ENCODE data around the gene CCDC24.

CCDC24 gene

DNA sequence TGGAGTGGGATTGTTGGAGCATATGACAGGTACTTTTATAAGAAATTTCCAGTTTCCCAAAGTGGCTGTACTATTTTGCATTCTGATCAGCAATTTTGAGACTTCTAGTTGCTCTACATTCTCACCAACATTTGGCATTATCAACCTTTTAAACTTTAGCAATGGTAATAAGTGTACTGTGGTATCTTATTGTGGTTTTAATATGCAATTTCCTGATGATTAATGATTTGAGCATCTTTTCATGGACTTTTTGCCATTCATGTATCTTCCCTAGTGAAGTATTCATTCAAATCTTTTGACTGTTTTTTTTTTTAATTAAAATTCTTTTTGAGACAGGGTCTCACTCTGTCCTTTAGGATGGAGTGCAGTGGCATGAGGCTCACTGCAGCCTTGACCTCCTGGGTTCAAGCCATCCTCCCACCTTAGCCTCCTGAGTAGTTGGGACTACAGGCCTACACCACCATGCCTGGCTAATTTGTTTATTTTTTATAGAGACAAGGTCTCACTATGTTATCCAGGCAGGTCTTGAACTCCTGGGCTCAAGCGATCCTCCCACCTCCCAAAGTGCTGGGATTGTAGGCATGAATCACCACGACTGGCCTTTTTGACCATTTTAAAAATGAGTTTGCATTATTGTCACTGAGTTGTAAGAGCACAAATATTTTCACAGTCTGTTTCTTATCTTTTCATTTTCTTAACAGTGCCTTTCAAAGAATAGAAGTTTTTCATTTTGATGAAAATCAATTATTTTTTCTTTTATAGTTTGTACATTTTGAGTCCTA, 47.7 kb downstream of the CCDC24 start:
- DNase-seq (ENCODE audit: low read depth in 1 of 2, low spot score in 1 of 2), result no peak

DNA sequence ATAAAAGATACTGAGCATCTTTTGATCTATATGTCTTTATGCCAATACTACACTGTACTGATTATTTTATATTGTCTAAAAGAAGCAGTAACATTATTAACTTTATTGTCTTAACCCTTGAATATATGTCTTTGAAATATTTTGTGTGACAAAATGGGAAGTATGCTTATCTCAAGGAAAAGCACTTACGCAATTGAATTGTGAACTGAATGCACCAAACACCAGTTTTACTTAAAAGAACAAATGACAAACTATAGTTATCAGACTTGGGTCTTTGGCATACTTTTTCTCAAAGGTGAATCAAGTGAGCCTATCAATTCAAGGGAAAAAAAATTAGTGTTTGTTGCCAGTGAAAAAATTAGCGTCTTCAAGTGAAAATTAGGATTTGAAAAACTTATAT, 49.0 kb downstream of the CCDC24 start:
- DNase-seq (ENCODE audit: low read depth in 1 of 2, low spot score in 1 of 2), result no peak

DNA sequence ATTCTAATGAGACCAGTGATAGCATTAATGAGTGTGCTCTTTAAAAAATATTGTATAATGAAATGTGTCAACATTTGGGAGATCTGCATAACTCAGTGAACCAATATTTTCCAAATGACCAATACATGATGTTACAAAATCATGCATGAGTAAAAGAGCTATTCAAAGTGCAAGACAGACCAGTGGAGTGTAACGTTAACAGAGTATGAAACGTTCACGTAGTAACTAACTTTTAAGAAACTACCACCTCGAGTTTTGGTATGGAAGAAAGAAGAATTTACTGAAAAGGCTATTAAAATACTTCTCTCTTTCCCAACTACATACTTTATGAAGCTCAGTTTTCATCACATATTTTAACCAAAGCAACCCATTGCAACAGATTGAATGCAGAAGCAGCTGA, 49.4 kb downstream of the CCDC24 start:
- DNase-seq (ENCODE audit: low read depth in 1 of 2, low spot score in 1 of 2), result no peak

DNA sequence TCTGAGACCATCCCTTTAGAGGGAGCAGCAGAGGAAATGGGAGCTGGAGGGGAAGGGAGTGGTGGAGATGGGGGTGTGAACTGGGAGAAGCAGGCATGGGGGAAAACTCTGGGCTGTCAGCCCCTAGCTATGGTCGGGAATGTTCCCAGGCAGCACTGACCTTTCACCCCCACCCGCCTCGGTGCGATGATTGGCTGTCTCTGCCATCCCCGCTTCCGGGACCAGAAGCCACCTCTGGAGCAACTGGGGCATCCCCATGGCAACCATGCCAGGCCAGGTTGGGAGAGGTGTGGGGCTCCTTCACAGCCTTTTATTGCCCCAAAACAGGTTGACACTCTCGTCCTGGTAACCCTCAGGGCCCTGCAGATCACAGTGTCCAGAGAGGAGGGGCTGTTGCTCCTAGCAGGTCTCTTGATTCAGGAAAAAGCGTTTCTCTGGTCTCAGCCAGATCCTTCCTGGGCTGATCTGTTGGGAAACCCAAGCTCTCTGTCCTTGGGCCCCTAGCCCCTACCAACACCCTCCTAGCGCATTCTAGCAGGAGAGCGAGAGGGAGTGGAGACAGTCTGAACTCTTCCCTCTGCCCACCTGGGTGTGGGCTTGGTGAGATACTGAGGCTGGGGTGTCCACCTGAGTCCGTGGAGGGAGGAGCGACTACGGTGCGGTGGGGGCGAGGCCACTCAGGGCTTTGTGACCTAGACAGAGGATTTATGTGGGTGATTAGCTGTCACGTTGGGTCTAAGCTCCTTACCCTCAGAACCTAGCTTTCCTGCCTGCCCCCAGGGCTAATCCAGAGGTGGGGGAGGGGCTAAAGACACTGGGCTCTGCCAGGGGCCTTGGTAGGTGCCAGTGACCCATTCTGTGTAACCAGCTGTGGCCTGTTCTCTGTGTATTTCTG, 52.0 kb downstream of the CCDC24 start:
- no peak for DNase-seq (ENCODE audit: low read depth in 1 of 2, low spot score in 1 of 2)

DNA sequence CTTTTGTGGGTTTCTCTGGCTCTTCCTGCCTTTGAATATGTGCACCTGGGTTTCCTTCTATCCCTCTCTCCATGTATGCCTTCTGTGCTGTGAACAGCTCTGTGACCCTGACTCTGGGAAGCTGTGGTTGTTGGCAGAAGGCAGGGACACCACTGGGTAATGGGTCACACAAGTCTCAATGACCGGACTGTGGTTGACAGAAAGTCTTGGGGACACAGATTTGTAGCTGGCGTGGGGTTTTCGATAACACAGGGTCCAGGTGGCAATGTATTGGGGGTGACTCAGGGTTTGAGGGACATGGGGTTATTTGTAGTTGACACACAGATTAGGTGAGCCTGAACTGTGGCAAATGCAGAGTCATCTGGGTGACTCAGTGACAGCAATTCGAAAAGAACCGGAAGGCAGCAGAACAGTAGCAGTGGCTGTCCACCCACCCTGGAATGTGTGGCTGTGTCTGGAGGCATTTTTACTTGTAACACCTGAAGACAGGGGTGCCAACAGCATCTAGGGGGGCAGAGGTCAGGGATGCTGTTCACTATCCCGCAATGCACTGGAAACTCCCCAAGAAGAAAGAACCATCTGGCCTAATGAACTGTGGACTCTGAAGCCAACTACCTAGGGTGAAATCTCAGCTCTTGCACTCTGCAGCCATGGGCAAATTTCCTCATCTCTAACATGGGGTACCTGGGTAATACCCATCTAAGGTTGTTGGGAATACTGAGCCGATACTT, 52.8 kb downstream of the CCDC24 start:
- no peak for DNase-seq (ENCODE audit: low read depth in 1 of 2, low spot score in 1 of 2)

DNA sequence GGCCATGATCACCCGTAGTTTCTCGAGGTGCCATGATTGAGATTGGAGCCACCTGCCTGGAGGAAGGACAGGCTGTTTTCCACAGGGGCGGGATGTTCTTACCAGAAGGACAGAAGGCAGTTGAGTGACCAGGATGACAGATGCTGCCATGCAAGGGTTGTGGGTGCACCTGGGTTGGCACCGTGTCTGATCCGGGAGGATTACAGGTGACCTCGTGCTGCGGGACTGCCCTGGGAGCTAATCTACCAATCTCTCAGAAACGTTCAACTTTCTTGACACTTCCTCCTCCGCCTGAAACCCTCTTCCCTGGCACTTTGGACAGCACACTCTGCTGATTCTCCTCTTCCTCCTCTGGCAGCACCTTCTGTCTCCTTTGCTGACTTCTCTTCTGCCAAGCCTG, 53.7 kb downstream of the CCDC24 start:
- DNase-seq (ENCODE audit: low read depth in 1 of 2, low spot score in 1 of 2), result no peak

Measured in stimulated activated CD4-positive, alpha-beta T cell treated with anti-CD3 and anti-CD28 coated beads, Interleukin-15, amount 100 ng/mL, for 1 hour (primary cell).